Measurements from ENCODE around the gene MAOA. TPM values are rescaled to one million over a fixed set of nuclear protein-coding genes. Genes with fewer than 3 reads are reported as not detected.
"Not testable (repeated sequence)": the region's sequence is repeated elsewhere in the genome, so short reads cannot be mapped to it uniquely, and the experiment has no call there.

MAOA gene
- polyA plus RNA-seq, 1 donor = 0.52 TPM

GRCh38 chrX:43663173-43663572 lies 7.1 kb downstream of the MAOA start:
- no peak for DNase-seq (ENCODE audit: low read depth)

GRCh38 chrX:43664258-43664657 lies 8.2 kb downstream of the MAOA start:
- DNase-seq (ENCODE audit: low read depth) = no peak

DNA sequence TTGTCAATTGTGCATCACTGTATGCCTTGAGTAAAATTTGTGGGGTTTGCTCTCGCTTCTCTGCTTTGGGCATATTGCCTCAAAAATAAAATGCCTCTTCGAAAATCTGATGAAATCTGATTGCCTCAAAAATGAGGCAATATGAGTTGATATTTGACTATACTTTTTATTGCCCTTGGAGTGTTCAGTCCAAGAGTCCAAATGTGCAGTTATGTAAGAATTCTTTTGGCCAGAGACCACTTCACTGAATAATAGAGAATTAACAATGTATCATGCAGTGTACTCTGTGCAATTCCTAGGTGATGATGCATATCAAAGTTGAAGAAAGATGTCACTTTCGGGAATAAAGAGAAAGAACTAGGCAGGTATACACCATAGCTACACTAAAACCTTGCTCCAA lies 8.6 kb downstream of the MAOA start:
- no peak for DNase-seq (ENCODE audit: low read depth)

GRCh38 chrX:43666311-43666912 lies 10.3 kb downstream of the MAOA start:
- DNase-seq (ENCODE audit: low read depth) = no peak

DNA sequence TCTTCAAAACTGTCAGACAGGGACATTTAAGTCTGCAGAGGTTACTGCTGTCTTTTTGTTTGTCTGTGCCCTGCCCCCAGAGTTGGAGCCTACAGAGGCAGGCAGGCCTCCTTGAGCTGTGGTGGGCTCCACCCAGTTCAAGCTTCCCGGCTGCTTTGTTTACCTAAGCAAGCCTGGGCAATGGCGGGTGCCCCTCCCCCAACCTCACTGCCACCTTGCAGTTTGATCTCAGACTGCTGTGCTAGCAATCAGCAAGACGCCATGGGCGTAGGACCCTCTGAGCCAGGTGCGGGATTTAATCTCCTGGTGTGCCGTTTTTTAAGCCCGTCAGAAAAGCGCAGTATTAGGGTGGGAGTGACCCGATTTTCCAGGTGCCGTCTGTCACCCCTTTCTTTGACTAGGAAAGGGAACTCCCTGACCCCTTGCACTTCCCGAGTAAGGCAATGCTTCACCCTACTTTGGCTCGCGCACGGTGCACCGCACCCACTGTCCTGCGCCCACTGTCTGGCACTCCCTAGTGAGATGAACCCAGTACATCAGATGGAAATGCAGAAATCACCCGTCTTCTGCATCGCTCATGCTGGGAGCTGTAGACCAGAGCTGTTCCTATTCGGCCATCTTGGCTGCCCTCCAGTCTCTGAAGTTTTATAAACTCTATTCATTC lies 20.0 kb downstream of the MAOA start:
- DNase-seq (ENCODE audit: low read depth) = not testable (repeated sequence)

GRCh38 chrX:43676971-43677572 lies 21.0 kb downstream of the MAOA start:
- no peak for DNase-seq (ENCODE audit: low read depth)

DNA sequence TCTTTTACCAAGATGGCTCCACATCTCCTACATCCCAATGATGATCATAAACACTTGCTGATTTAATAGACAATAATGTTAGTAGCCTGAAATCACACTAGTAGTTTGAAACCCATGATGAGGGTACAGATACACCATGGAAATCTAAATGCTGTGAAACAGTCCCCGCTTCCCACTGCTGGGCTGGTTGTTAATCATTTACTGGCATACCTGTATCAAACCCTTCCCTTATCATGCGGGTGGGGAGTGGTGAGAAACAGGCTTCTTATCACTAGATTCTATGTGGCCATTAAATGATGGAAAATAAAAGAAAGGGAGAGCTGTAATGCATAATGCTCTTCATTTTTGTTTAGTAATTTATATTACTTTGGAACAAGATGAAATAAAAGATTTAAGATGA lies 21.9 kb downstream of the MAOA start:
- DNase-seq (ENCODE audit: low read depth) = no peak

GRCh38 chrX:43679058-43679457 lies 23.0 kb downstream of the MAOA start:
- DNase-seq (ENCODE audit: low read depth) = no peak

DNA sequence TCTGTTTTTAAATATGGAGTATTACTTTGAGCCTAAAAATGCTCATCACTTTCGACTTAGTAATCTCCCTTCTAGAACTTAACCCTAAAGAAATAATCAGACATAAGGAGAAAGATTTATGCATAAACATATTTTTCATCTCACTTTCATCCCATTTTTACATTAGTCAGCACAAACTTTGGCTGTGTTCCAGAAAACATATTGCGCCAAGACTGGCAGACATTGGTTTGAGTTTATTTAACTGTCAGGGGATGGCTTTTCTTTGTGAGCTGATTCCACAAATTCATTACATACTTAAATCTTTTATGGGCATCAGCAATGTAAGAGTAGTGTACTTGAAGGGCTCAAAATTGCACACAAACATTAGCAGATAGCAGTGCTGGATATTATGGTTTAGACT lies 23.7 kb downstream of the MAOA start:
- no peak for DNase-seq (ENCODE audit: low read depth)

DNA sequence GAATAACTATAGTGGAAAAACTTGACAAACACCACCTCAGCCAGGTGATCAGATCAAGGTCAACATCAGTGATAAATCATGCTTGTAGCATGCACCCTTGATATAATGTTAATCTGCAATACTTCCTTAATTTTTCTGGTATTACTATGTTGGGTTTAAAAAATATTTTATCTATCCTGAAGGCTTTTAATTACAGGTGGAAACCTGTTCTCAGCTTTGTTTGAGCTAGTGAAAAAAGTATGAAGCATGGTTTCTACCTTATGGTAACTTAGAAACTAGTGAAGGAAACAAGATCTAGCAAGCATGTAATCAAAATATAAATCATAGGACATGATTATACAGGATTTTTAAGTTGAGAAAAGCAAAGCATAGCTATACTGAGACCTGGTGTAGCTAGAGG lies 26.6 kb downstream of the MAOA start:
- DNase-seq (ENCODE audit: low read depth) = no peak

- DNase-seq (ENCODE audit: low read depth) = no peak
These were observed 29.1 kb downstream of the MAOA start for GRCh38 chrX:43685221-43685620.

GRCh38 chrX:43688586-43688985 lies 32.5 kb downstream of the MAOA start:
- no peak for DNase-seq (ENCODE audit: low read depth)

DNA sequence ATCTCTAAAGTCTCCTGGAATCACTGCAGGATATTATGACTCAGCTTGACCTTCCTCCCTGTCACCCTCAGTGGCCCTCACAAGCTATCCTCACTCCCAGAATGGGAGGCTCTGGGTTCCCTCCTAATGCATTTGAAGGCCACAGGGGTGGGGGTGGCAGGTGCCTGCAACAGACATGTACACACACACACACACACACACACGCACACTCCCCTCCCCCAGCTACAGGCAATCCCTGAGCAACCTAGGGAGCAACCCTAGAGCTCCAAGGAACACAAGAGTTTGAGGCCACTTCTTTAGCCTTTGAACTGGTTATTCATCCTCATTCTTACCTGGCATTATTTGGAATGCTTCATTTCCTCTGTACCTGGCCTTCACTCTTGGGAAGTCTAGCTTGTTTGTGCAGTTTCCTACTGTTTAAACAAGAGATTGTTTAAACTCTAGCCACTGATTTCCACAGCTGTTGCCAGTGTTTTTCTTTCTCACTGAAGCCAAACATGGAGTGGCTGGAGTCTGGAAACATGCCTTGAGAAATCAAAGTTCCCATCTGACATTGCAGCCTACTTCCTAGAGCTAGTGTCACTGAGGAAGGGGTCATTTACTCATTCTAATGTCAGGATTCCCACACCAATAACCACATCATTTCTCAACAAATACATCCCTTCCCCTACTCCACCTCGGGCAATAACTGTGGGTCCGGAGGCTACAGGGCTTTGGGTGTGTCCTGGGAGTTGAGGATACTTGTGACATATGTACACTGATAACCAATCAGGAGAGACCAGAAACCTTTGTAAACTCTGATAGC lies 37.7 kb downstream of the MAOA start:
- no peak for DNase-seq (ENCODE audit: low read depth)

GRCh38 chrX:43699475-43699874 lies 43.4 kb downstream of the MAOA start:
- no peak for DNase-seq (ENCODE audit: low read depth)

DNA sequence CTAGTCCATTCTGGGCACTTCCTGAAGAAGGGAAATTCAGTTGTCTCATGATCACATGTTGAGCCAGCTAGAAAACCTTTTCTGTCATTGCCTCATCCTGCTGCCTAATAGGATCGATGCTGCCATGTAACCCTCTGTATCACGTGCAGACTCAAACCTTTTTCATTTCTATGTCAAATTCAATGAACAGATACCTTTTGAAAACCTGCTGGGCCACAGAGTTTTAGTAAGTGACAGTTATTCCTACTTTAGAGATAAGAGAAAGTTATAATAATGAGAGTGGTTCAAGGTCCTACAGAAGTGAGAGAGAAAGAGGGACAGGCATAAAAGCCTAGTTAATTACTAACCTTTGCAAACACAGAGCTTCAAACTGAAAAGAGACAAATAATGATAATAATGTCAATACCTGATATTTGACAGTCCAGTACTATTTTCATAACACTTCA lies 46.0 kb downstream of the MAOA start:
- no peak for DNase-seq (ENCODE audit: low read depth)

DNA sequence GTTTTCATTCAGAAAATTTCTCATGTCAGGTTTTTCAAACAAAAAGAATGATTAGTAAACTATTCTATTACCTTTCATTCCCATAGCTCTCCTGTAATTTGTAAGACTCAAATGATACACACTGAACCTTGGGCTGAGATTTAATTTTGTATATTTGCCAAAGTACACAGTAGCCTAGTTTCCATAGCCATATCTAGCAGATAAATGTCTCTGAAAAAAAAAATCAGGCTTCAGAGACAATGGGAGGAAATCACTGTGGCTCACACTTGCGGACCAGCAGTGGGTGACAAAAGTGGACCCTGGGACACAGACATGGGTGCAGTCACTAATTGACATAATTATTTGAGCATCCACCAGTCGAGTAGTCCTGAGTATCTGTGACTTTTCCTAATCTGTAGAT lies 46.6 kb downstream of the MAOA start:
- no peak for DNase-seq (ENCODE audit: low read depth)

GRCh38 chrX:43703211-43703791 lies 47.2 kb downstream of the MAOA start:
- DNase-seq (ENCODE audit: low read depth) = no peak

DNA sequence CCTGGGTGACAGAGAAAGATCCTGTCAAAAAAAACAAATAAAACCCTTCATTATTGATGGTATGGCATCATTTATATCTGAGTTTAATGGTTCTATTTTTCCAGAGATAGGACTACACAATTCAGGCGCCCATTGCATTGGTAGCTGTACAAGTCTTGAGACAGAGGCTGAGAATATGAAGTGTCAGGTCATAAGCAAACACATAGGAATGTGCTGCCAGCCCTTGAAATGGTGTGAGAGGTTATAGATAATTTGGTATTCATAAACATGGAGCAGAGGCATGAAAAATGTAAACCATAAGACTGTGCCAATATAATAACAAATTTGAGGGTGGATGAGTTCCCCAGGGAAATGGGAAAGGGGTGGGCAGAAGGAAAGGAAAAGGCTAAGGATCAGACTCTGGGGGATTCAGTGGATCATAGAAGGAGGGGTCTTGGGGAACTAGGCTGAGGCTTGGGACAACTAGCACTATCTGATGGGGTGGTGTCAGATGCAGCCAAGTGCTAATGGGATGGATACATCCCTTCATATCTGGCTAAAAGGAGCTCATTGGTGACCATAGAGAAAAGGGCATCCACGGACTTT lies 50.8 kb downstream of the MAOA start:
- no peak for DNase-seq (ENCODE audit: low read depth)

DNA sequence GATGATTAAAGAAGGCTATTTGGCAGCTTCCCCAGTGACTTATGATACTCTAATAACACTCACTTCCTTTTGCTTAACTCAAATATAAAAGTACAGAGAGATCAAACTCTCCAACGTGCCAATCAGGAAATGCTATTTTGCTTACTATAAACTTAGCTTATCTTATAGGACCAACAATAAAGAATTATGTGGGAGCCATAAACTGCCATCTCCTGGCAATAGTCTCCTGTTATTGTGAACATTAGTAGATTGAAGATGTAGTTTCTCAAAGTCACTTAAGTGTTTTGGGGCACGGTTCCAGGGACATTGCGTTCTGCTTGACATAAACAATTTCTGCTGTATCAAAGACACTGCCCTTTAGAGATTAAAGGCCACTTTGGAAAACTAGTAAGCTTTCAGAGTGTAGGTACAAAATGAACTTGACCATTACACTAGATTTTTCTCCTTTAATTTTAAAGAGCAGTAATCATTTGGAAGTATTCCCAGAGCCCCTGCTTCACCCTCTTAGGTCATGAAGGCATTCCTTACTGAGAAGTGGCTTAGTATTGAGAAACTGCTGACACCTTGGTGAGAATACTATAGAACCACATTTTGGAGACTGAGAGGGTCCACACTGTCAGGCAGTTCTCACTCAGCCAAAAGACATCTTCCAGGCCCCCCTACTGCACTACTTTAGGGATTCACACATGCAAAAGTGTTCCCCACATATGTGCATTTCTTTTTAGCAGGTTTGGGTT lies 51.9 kb downstream of the MAOA start:
- no peak for DNase-seq (ENCODE audit: low read depth)

- DNase-seq (ENCODE audit: low read depth) = no peak
These were observed 60.0 kb downstream of the MAOA start for GRCh38 chrX:43716144-43716543.

DNA sequence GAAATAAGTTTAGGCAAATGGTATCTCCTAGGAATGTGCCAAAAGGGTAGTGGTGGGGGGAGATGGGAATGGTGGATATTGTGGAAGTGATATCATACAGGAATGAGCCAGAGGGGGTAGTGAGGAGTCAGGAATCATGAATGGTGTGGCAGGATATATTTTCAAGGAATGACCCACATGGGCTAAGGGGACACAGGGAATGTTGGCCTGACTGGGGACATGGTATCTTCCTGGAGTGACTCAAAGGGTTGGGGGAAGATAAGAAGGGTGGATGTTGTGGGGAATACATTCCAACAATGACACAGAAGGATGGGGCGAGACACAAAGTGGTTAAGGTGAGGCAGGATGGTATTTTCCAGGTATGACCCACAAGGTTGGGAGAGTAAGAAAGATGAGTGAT lies 60.6 kb downstream of the MAOA start:
- no peak for DNase-seq (ENCODE audit: low read depth)

Measured in forelimb muscle (tissue), 1 donor.